Stimulated activated CD4-positive, alpha-beta T cell treated with anti-CD3 and anti-CD28 coated beads, TNF-alpha, amount 100 ng/mL, for 48 hours (primary cell): ENCODE data around the gene KLLN.
"Not testable (repeated sequence)": the region's sequence is repeated elsewhere in the genome, so short reads cannot be mapped to it uniquely, and the experiment has no call there.

Experiments used
- DNase-seq, 3 donors: peaks; one replicate each; pipeline ENCODE4 v3.0.0-alpha.2; 2020; ENCODE audit warnings: low read depth in 3 of 3

KLLN gene

GRCh38 chr10:87863053-87863943, at the start of gene KLLN, which contains the start of gene PTEN:
KLLN (minus strand) TSS chr10:87863533; CDS start chr10:87862487, 1,046 bp downstream.
PTEN (plus strand) TSS chr10:87863625; CDS start chr10:87864470, 845 bp downstream.
- DNase-seq, result peak; percentile 63 to 73 (median 73)

- not testable (repeated sequence) for DNase-seq
These were observed 40.1 kb upstream of the KLLN start for GRCh38 chr10:87903396-87903795.

- DNase-seq, result not testable (repeated sequence)
These were observed 34.6 kb upstream of the KLLN start for GRCh38 chr10:87897957-87898356.

GRCh38 chr10:87896216-87896615, 32.9 kb upstream of the KLLN start:
- DNase-seq, result no peak

- no peak for DNase-seq
These were observed 32.1 kb upstream of the KLLN start for GRCh38 chr10:87895430-87895829.

- no peak for DNase-seq
These were observed 24.4 kb upstream of the KLLN start for GRCh38 chr10:87887548-87888289.

- no peak for DNase-seq
These were observed 23.8 kb upstream of the KLLN start for GRCh38 chr10:87887146-87887545.

GRCh38 chr10:87886635-87887034, 23.3 kb upstream of the KLLN start:
- no peak for DNase-seq

- DNase-seq, result no peak
These were observed 19.4 kb upstream of the KLLN start for GRCh38 chr10:87882555-87883294.

GRCh38 chr10:87881373-87882059, 18.2 kb upstream of the KLLN start:
- DNase-seq, result not testable (repeated sequence)

- DNase-seq, result no peak
These were observed 17.0 kb upstream of the KLLN start for GRCh38 chr10:87880336-87880735.

- DNase-seq, result no peak
These were observed 15.5 kb upstream of the KLLN start for GRCh38 chr10:87878664-87879459.

- no peak for DNase-seq
These were observed 12.7 kb upstream of the KLLN start for GRCh38 chr10:87875929-87876571.

- no peak for DNase-seq
These were observed 10.3 kb upstream of the KLLN start for GRCh38 chr10:87873656-87874055.

- no peak for DNase-seq
These were observed 9.5 kb upstream of the KLLN start for GRCh38 chr10:87872828-87873227.

GRCh38 chr10:87869773-87870551, 6.6 kb upstream of the KLLN start:
- DNase-seq, result no peak

- DNase-seq, result not testable (repeated sequence)
These were observed 5.8 kb upstream of the KLLN start for GRCh38 chr10:87869139-87869538.

- DNase-seq, result no peak
These were observed 4.9 kb upstream of the KLLN start for GRCh38 chr10:87868277-87868676.

GRCh38 chr10:87867453-87867852, 4.1 kb upstream of the KLLN start:
- DNase-seq, result no peak
